Measurements from ENCODE around the gene AP3D1.

Gene AP3D1

GRCh38 chr19:2181633-2181997 is 30.2 kb upstream of the AP3D1 start:
- DNase-seq (ENCODE audit: low read depth in 2 of 2), result no peak

DNA sequence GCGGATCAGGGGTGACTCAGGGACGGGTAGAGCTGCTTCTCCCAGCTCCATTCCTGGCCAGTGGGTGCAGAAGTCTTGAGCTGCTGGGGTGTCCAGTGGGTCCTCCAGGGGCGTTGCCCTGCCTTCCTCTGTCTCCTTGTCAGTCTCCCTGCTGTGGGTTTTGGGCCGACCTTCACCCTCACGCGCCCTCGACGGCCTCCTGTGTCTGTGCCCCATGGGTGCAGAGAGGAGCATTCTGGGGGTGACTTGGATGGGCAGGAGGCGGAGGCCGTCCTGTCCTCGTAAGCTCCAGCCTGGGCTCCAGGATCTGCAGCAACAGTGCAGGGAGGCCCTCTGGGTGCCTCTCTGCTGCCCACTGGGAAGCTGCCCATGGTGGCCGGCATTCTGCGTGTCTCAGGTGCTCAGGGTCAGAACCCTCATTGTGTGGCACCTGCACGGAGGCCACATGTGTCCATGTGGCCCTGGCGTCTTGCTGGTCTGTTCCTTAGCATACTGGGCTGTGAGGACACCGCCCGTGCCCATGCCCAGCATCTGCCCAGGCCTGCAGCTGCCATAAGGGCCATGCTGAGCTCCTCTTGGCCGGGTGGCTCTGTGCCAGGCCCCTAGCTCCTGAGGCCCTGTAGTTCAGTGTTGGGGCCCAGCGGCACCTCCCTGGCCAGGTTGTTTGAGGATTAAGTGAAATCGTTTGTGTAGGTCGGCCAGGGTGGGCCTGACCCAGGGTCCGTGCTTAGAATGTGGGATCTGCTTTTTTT is 29.7 kb upstream of the AP3D1 start:
- no peak for DNase-seq (ENCODE audit: low read depth in 2 of 2)

DNA sequence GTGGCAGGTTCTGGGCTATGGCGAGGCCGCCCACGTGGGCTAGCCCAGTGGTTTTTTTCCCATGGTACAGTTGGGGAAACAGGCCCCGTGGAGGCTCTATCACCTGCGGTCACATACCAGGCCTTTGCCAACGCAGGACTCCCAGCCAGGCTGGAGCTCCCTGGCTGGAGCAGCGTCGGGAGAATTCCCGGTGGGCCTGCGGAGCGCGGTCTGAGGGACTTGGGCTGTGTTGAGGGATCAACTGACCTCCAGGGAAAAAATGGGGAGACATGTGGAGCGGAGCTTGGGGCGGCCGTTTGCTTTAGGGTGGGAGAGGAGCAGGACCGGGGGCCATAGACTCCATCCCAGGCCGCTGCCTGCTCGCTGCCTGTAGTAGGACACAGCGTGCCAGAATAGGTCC is 28.7 kb upstream of the AP3D1 start:
- no peak for DNase-seq (ENCODE audit: low read depth in 2 of 2)

DNA sequence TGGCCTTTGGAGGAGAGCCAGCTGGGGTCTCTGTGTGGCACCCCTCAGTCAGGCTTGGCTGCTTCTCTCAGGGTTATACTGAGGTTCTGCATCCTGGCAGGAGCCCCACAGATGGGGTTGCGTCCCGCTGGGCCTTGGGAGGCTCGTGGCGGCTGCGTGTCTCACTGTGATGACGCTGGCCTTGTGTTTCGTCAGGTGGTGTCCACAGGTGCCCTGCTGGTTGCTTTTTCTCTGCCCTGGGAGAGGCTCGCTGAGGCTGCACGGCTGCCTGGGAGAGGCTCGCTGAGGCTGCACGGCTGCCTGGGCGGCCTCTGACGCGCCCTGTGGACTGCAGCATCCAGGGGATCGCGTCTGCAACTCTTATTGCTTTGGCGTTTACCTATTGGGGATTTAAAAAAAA is 27.7 kb upstream of the AP3D1 start:
- DNase-seq (ENCODE audit: low read depth in 2 of 2), result no peak

DNA sequence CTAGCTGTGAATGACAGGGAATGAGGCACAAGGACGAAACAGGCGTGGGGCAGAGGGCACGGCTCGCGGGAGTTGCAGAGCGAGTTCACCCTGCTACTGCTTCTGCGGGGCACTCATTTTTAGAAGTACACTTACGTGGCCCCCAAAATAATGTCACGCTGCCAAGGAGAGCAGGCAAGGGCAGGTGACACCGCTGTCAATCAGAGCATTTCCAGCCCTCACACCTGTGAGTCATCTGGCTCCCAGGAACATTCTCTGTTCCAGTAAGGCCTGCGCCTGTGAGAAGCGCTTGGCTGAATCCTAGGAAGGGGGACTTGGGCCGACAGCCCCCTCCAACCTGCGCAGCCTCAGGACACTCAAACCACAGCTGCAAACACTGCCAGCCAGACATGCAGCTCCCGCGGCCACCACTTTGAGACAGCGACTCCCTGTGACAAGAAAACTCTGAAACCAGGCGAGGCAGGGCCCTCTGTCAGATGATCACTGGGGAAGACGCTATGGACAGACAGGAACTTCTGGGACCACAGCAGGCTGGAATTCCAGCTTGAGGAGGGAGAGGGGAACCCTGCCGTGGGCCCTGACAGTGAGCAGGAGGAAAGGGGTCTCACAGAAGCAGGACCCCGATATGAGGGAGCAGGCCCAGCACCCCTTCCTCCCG is 25.1 kb upstream of the AP3D1 start:
- DNase-seq (ENCODE audit: low read depth in 2 of 2), result no peak

DNA sequence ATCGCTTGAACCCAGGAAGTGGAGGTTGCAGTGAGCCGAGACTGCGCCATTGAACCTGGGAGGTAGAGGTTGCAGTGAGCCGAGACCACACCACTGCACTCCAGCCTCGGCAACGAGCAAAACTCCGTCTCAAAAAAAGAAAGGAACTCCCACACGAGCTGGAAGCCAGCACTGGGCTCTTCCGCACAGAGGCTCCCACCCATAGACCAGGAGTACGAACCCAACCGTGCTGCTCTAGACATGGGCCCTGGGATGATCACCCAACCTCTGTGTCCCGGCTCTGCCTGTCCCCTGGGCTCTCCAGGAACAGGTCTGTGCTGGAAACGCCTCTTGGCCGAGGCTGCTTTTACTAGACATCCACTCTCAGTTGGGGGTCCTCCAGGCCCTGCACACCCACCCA is 24.4 kb upstream of the AP3D1 start:
- no peak for DNase-seq (ENCODE audit: low read depth in 2 of 2)

GRCh38 chr19:2173767-2174577 is 22.6 kb upstream of the AP3D1 start:
- no peak for DNase-seq (ENCODE audit: low read depth in 2 of 2)

GRCh38 chr19:2173388-2173766 is 22.0 kb upstream of the AP3D1 start:
- no peak for DNase-seq (ENCODE audit: low read depth in 2 of 2)

- peak; percentile 76 to 84 for DNase-seq (ENCODE audit: low read depth in 2 of 2)
Measured at GRCh38 chr19:2171349-2172145, 20.2 kb upstream of the AP3D1 start.

GRCh38 chr19:2170987-2171348 is 19.6 kb upstream of the AP3D1 start:
- no peak for DNase-seq (ENCODE audit: low read depth in 2 of 2)

- DNase-seq (ENCODE audit: low read depth in 2 of 2), result no peak
Measured at GRCh38 chr19:2170219-2170618, 18.9 kb upstream of the AP3D1 start.

- peak; percentile 77 to 79 for DNase-seq (ENCODE audit: low read depth in 2 of 2)
Measured at GRCh38 chr19:2168619-2169424, 17.5 kb upstream of the AP3D1 start.

DNA sequence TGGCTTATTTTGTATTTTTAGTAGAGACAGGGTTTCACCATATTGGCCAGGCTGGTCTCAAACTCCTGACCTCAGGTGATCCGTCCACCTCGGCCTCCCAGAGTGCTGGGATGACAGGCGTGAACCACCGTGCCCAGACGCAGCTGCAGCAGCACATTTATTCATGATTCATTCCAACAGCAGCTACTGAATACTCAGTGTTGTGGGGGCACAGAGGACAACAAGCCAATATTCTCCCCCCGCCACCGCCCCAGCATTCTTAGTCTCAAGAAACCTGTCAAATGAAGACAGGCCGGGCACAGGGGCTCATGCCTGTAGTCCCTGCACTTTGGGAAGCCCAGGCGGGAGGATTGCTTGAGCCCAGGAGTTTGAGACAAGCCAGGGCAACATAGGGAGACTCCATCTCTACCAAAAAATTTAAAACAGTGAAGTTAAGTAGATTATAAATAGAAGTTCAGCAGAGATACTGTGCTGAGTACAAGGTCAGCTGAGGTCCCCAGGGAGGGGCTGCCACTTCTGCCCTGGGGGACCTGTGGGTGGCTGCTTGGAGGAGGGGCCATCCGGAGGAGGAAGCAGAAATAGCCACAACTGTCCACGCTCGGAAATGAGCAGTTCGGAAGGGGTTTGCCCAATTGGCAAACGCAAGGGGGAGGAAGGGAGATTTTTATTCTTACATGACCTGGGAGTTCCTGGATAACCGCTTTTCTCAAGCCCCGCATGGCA is 16.7 kb upstream of the AP3D1 start:
- peak; percentile 16 to 28 for DNase-seq (ENCODE audit: low read depth in 2 of 2)

- DNase-seq (ENCODE audit: low read depth in 2 of 2), result no peak
Measured at GRCh38 chr19:2166741-2167738, 15.7 kb upstream of the AP3D1 start.

DNA sequence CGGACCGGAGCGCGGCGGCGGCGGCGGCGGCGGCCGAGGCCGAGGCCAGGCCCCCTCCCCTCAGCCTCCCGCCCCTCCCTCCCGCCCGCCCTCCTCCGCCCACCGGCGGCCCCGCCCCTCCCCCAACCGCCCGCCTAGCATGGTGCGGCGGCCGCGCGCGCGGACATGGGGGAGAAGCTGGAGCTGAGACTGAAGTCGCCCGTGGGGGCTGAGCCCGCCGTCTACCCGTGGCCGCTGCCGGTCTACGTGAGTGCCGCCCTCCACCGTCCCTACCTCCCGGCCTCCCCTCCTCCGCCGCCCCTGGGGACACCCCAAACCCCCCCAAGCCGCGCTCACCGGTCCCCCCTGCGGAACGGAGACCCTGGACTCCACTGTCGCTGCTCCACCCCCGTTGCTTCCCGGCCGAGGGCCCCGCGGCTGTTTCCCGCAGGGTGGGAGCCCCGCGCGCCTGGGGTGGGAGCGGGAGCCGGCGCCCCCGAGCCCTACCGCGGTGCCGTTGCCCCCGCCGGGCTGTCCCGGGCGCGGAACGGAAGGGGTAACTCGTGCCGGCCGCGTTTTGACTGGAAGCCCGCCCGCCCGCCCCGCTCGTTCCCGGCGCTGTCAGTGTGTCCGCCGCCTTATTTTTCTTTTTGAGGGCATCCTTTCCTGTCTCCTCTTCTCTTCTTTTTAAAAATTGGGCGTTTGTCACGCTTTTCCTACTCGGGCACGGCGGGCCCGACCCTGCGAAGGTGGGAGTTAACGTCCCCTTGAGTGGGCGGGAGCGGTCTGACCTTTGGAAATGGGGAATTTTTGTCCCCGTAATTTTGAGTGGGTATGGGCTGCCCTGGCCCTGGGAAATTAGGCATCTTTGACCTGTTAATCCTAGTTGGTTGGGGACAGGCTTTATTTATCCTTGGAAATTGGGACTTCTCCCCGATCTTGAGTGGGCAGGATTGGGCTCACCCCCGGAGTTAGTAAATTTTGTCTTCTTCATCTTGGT is 12.9 kb upstream of the AP3D1 start:
- no peak for DNase-seq (ENCODE audit: low read depth in 2 of 2)

DNA sequence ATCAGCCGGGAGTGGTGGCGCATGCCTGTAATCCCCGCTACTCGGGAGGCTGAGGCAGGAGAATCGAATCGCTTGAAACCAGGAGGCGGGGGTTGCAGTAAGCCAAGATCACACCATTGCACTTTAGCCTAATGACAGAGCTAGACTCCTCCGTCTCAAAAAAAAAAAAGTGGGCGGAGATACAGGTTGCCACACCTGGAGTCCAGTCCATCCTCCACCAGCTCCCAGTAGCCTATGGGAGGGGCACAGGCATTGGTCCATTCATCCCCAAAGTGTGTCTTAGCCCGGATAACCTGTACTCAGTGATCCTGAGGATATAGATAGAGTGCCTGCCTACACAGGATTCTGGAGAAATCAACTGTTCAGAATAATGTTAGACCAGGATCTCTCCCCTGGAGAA is 9.0 kb upstream of the AP3D1 start:
- DNase-seq (ENCODE audit: low read depth in 2 of 2), result no peak

DNA sequence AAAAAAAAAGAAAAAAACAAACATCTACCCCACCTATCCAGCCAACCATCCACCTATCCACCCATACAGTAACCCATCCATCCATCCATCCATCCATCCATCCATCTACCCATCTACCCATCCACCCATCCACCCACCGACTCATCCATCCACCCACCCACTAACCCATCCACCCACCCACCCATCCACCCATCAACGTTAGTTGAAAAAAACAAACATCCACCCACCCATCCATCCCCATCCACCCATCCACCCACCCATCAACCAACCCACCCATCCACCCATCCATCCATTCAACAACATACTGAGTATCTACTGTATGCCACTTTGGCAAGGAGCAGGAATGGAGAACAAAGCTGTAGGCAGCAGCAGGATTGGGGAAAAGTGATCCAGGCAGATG is 6.1 kb upstream of the AP3D1 start:
- DNase-seq (ENCODE audit: low read depth in 2 of 2), result no peak

DNA sequence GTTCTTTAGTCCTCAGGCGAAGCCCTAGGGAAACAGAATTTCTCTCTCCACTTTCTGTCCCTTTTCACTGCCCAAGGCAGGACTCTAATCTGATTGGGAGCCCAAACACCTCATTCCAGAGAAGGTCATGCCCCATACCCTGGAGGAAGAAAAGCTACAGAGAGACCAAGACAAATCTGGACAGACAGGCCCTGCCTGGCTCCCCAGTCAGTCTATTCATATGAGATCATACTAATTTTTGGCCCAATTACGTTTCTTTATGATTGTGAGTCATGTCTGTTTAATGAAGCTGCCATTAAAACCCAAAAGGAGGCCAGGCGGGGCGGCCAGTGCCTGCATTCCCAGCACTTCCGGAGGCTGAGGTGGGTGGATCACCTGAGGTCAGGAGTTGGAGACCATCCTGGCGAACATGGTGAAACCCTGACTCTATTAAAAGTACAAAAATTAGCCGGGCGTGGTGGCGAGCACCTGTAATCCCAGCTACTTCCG is 3.3 kb upstream of the AP3D1 start:
- DNase-seq (ENCODE audit: low read depth in 2 of 2), result no peak

Measured in activated CD8-positive, alpha-beta memory T cell treated with anti-CD3 and anti-CD28 coated beads for 4 hours (primary cell).